ENCODE data around the gene SGCA.

The SGCA gene

GRCh38 chr17:50152736-50153135, 13.1 kb upstream of the SGCA start:
- H3K36me3 ChIP-seq (ENCODE audit: control insufficient read depth, insufficient read depth, low read length, severe bottlenecking) = no peaks in the 10 kb centered on the region
- DNase-seq (ENCODE audit: low read depth) = no peak
- H3K9ac ChIP-seq (ENCODE audit: low read length) = peak overlapping the region; percentile 85
- H3K4me3 ChIP-seq (ENCODE audit: low read length) = peak overlapping the region; percentile 89
- H3K9me3 ChIP-seq (ENCODE audit: control insufficient read depth, low read length) = no peaks in the 10 kb centered on the region
- peaks cover 42% of the 10 kb centered on the region for H3K4me1 ChIP-seq (ENCODE audit: control insufficient read depth, insufficient read depth, low read length)
- H3K27me3 ChIP-seq (replicated peaks; ENCODE audit: control insufficient read depth, insufficient read depth, low read length) = no peaks in the 10 kb centered on the region

DNA sequence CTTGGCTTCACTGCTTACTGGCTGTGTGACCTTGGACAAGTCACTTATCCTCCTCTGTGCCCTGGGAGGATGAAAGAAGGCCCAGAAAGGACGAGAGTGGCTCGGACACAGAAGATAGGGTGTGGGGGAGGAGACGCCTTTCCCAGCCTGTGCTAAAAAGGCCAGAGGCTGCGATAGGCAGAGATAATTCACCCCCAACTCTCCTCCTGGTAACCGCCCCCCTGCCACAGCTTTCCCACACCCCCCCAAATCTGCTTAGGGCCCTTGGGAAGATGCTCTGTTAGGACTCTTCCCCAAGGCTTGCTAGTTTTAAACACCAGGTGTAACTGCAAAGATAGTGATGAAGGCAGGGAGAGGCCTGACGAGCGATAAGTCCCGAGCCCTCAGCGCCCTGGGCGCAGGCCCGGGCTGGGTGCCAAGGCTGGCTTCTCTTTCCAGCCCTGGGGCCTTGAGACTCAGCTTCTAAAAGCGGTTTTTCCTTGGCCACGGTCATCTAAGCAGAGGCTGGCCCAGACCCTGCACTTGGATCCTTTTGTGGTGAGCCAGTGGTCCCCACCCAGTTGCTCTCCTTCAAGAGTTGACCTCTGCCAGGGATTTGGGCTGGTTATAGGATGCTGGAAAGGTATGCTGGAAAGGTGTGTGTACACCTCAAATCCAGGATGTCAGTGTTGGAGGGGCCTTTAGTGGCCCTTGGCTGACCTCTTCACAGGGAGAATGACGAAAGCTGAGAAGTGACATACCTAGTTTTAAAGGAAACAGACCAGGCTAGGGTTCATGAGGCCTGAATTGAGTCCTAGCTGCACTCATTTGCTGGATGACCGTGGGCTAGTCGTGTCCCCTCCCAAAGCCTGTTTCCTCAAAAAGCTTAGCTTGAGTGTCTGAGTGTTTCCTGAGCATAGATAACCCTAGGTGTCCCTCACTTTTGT, 11.9 kb upstream of the SGCA start:
- peak overlapping the region; percentile 55 for H3K9ac ChIP-seq (ENCODE audit: low read length)
- H3K4me3 ChIP-seq (ENCODE audit: low read length) = no peak overlapping the region
- no peak for DNase-seq (ENCODE audit: low read depth)
- no peaks in the 10 kb centered on the region for H3K9me3 ChIP-seq (ENCODE audit: control insufficient read depth, low read length)
- peaks cover 35% of the 10 kb centered on the region for H3K4me1 ChIP-seq (ENCODE audit: control insufficient read depth, insufficient read depth, low read length)
- H3K36me3 ChIP-seq (ENCODE audit: control insufficient read depth, insufficient read depth, low read length, severe bottlenecking) = no peaks in the 10 kb centered on the region
- no peaks in the 10 kb centered on the region for H3K27me3 ChIP-seq (replicated peaks; ENCODE audit: control insufficient read depth, insufficient read depth, low read length)

DNA sequence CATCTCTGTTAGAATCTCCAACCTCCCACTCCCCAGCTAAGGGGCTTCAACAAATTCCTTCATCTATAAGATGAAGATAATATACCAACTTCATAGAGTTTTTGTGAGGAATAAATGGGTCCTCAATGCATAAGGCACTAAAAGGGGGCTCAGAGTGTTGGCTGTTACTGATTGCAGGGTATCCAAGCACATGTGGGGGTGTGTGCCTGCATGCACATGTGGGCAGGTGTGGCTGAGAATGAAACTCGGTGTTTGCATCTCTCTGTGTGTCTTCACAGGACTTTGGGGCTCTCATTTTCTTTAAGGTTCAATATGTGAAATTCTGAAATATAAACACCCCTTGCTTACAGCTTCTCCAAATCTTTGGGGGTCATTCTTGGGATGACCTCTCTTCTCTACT, 11.2 kb upstream of the SGCA start:
- Histone ChIP-seq H3K9ac (ENCODE audit: low read length) (peak overlapping the region; percentile 55), H3K36me3 (ENCODE audit: control insufficient read depth, insufficient read depth, low read length, severe bottlenecking) (no peaks in the 10 kb centered on the region), H3K27me3 (replicated peaks; ENCODE audit: control insufficient read depth, insufficient read depth, low read length) (no peaks in the 10 kb centered on the region), H3K9me3 (ENCODE audit: control insufficient read depth, low read length) (no peaks in the 10 kb centered on the region), H3K4me3 (ENCODE audit: low read length) (peak overlapping the region; percentile 38), H3K4me1 (ENCODE audit: control insufficient read depth, insufficient read depth, low read length) (peaks cover 35% of the 10 kb centered on the region)
- no peak for DNase-seq (ENCODE audit: low read depth)

DNA sequence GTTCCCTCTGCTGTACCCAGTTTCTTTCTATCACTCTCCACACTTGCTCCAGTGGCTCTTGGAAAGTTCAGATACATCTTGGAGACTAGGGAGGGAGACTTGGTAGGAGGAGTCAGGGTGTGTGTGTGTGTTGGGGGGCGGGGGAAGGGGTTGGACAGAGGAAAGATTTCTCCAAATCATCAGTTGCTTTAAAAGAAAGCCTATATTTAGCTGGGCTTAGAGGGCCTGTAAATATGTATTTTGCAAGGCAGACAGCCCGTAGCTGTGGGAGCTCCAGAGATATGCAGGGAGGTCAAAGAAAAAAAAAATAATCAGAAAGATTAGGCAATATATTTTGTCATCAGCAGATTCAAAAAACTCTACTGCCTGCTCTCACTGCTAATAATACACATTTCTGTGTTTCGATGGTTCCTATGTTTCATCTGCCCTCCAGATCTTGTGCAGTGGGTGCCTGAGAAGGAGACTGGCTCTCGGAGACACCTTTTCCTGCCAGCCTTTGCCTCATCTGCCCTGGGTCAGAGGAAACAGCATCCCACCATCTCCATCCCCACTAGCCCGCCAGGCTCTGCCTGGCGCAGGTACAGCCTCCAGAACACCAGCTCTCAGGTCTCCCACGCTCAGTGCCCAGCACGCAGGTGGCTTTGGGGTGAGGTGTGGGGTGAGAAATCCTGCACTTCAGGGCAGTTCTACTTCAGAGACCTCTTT, 10.5 kb upstream of the SGCA start:
- Histone ChIP-seq H3K4me3 (ENCODE audit: low read length) (peak overlapping the region; percentile 41), H3K4me1 (ENCODE audit: control insufficient read depth, insufficient read depth, low read length) (peaks cover 35% of the 10 kb centered on the region), H3K9ac (ENCODE audit: low read length) (peak overlapping the region; percentile 73), H3K9me3 (ENCODE audit: control insufficient read depth, low read length) (no peaks in the 10 kb centered on the region), H3K27me3 (replicated peaks; ENCODE audit: control insufficient read depth, insufficient read depth, low read length) (no peaks in the 10 kb centered on the region), H3K36me3 (ENCODE audit: control insufficient read depth, insufficient read depth, low read length, severe bottlenecking) (no peaks in the 10 kb centered on the region)
- peak; percentile 66 for DNase-seq (ENCODE audit: low read depth)

GRCh38 chr17:50157891-50158290, 7.9 kb upstream of the SGCA start:
- DNase-seq (ENCODE audit: low read depth) = no peak
- Histone ChIP-seq H3K36me3 (ENCODE audit: control insufficient read depth, insufficient read depth, low read length, severe bottlenecking) (no peaks in the 10 kb centered on the region), H3K9ac (ENCODE audit: low read length) (no peak overlapping the region), H3K27me3 (replicated peaks; ENCODE audit: control insufficient read depth, insufficient read depth, low read length) (no peaks in the 10 kb centered on the region), H3K4me1 (ENCODE audit: control insufficient read depth, insufficient read depth, low read length) (peaks cover 35% of the 10 kb centered on the region), H3K9me3 (ENCODE audit: control insufficient read depth, low read length) (no peaks in the 10 kb centered on the region), H3K4me3 (ENCODE audit: low read length) (no peak overlapping the region)

GRCh38 chr17:50161023-50161910, 4.5 kb upstream of the SGCA start:
- Histone ChIP-seq H3K9me3 (ENCODE audit: control insufficient read depth, low read length) (no peaks in the 10 kb centered on the region), H3K9ac (ENCODE audit: low read length) (peak overlapping the region; percentile 76), H3K4me1 (ENCODE audit: control insufficient read depth, insufficient read depth, low read length) (peaks cover 13% of the 10 kb centered on the region), H3K36me3 (ENCODE audit: control insufficient read depth, insufficient read depth, low read length, severe bottlenecking) (no peaks in the 10 kb centered on the region), H3K27me3 (replicated peaks; ENCODE audit: control insufficient read depth, insufficient read depth, low read length) (no peaks in the 10 kb centered on the region), H3K4me3 (ENCODE audit: low read length) (peak overlapping the region; percentile 85)
- DNase-seq (ENCODE audit: low read depth) = peak; percentile 97

DNA sequence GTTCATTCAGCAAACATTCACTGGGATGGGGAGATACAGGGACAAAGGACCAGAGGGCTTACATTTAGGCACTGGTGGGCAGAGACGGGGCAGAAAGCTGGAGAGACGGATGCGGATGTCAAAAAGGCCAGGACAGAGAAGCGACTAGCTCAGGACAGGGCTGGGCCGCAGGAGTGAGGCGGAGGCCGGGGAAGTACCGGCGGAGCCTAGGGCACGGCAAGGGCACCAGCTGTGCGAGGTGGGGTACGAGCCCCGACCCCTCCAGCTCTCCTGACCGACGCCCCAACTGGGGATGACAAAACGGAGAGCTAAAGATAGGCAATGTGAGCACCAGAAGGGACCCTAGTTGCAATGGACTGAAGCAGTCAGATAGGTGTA, 3.9 kb upstream of the SGCA start:
- Histone ChIP-seq H3K9ac (ENCODE audit: low read length) (peak overlapping the region; percentile 76), H3K4me1 (ENCODE audit: control insufficient read depth, insufficient read depth, low read length) (peaks cover 15% of the 10 kb centered on the region)

DNA sequence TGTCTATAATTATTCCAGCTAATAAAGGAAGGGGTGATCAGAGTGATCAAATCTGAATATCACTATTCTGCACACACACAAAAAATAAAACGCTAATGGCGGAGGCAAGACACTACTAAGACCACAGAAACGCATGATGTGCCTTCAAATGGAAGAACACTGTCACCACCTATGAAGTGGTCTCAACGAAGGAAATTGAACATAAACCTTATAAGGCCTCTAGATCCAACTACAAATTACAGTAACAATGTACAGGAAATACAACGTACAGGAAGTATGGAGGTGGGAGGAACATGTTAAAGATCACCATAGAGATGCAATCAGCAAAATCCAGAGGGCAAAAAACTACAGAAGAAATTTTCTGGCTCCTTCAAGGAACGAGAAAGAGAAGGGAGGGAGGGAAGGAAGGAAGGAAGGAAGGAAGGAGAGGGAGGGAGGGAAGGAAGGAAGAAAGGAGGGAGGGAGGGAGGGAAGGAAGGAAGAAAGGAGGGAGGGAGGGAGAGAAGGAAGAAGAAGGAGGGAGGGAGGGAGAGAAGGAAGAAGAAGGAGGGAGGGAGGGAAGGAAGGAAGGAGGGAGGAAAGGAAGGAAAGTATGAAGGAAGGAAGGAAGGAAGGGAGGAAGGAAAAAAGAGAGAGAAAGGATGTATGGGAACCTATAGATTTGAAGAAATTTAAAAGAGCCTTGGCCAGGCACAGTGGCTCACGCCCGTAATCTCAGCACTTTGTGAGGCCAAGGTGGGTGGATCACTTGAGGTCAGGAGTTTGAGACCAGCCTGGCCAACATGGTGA, 3.1 kb upstream of the SGCA start:
- DNase-seq (ENCODE audit: low read depth) = no peak
- H3K4me1 ChIP-seq (ENCODE audit: control insufficient read depth, insufficient read depth, low read length) = peaks cover 15% of the 10 kb centered on the region
- H3K27me3 ChIP-seq (replicated peaks; ENCODE audit: control insufficient read depth, insufficient read depth, low read length) = no peaks in the 10 kb centered on the region
- no peaks in the 10 kb centered on the region for H3K9me3 ChIP-seq (ENCODE audit: control insufficient read depth, low read length)
- H3K9ac ChIP-seq (ENCODE audit: low read length) = peak overlapping the region; percentile 76
- no peak overlapping the region for H3K4me3 ChIP-seq (ENCODE audit: low read length)
- no peaks in the 10 kb centered on the region for H3K36me3 ChIP-seq (ENCODE audit: control insufficient read depth, insufficient read depth, low read length, severe bottlenecking)

More for the DNA sequence above, 3.9 kb upstream of the SGCA start:
- DNase-seq (ENCODE audit: low read depth) = no peak
- Histone ChIP-seq H3K27me3 (replicated peaks; ENCODE audit: control insufficient read depth, insufficient read depth, low read length) (no peaks in the 10 kb centered on the region), H3K4me3 (ENCODE audit: low read length) (peak overlapping the region; percentile 85), H3K9me3 (ENCODE audit: control insufficient read depth, low read length) (no peaks in the 10 kb centered on the region), H3K36me3 (ENCODE audit: control insufficient read depth, insufficient read depth, low read length, severe bottlenecking) (no peaks in the 10 kb centered on the region)

DNA sequence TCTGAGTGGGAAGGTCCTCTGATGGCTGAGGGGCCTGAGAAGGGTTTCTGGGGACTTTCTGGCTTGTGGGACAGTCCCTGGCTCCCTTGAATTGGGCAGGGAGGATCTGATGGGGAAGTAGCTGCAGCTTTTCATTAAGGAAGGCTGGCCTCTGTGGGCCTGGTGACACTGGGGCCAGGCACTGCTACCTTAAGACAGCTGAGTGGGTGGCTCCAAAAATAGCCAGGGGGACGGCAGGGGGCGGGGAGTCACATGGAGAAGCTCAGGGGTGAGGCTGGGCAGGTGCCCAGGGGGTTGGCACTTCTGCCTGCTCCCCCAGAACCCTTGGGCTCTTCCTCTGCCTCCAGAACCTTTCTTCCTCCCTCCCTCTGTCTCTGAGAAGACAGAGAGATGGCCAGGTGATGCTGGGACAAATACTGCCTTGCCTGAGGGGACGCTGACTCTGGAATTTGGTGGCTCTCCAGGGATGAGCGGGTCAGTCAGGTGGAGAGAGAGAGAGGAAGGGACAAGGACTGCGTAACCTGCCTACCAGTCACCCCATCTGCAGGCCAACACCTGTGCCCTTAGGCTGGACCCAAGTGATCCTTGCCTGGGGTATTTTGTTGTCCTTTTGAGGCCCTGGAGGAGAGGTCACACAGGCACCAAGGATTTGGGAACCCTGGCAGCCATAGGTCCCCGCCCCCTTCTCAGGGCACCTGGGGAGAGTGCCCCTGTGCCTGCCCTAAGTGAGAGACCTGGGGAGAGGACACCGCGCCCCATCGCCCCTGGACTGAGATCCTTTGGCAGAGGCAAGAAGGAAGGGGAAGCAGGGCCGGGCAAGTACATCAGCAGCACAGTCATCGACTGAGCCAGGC, 1.7 kb upstream of the SGCA start:
- H3K4me1 ChIP-seq (ENCODE audit: control insufficient read depth, insufficient read depth, low read length) = peaks cover 15% of the 10 kb centered on the region
- H3K9me3 ChIP-seq (ENCODE audit: control insufficient read depth, low read length) = no peaks in the 10 kb centered on the region
- no peak overlapping the region for H3K4me3 ChIP-seq (ENCODE audit: low read length)
- no peak overlapping the region for H3K9ac ChIP-seq (ENCODE audit: low read length)
- H3K36me3 ChIP-seq (ENCODE audit: control insufficient read depth, insufficient read depth, low read length, severe bottlenecking) = no peaks in the 10 kb centered on the region
- DNase-seq (ENCODE audit: low read depth) = no peak
- no peaks in the 10 kb centered on the region for H3K27me3 ChIP-seq (replicated peaks; ENCODE audit: control insufficient read depth, insufficient read depth, low read length)

GRCh38 chr17:50164697-50164988, 1.2 kb upstream of the SGCA start:
- Histone ChIP-seq H3K9me3 (ENCODE audit: control insufficient read depth, low read length) (no peaks in the 10 kb centered on the region), H3K36me3 (ENCODE audit: control insufficient read depth, insufficient read depth, low read length, severe bottlenecking) (no peaks in the 10 kb centered on the region), H3K27me3 (replicated peaks; ENCODE audit: control insufficient read depth, insufficient read depth, low read length) (no peaks in the 10 kb centered on the region), H3K4me1 (ENCODE audit: control insufficient read depth, insufficient read depth, low read length) (peaks cover 15% of the 10 kb centered on the region), H3K4me3 (ENCODE audit: low read length) (no peak overlapping the region), H3K9ac (ENCODE audit: low read length) (no peak overlapping the region)
- no peak for DNase-seq (ENCODE audit: low read depth)
